Measurements from ENCODE around the gene GRIA1. TPM values are rescaled to one million over a fixed set of nuclear protein-coding genes. Genes with fewer than 3 reads are reported as not detected.

GRIA1 gene
- total RNA-seq, 3 donors from 2014 or later: 0.33 to 0.88 TPM; not detected in 1

DNA sequence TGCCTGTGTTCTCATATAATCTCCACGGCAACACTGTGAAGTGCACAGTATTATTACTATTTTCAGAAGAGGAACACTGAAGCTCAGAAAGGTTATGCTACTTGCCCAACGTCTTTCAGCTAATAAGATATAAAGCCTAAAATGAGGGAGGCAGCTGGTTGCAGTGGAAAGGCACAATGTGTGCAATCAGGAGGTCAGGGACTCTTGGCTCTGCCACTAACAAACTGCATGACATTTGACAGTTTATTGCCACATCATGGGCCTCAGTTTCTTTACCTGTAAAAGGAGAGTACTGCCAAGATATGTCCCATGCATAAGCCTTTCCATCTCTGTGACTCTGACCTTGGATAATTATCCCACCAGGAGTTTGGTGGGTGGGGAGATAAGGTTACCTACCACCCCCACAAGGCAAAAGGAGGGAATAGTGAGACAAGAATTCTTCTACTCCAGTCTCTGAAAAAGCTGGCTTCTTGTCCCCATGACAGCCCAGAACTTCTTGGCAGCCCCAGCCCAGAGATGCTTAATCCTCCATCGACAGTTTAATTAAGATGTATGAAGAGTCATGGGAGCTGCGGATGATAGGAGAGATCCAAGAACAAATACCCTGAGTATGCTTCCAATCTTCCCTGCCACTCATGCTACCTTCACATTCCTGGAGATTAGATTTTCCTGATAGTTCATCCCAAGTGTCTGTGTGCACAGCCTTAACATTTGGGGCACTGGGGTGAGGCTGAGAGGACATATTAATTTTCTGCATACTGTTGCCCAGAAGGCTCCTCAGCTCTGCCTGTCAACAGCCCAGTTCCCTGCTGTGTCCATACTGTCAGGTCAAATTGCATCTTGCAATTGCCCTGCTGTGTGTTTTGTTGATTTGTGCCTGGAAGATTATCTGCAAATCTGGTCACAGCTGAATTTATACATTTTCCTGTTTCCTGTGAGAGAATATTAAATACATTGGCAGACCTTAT lies 277.0 kb downstream of the GRIA1 start:
- Histone ChIP-seq H3K36me3 (no peaks in the 10 kb centered on the region), H3K4me3 (no peak overlapping the region), H3K4me1 (no peaks in the 10 kb centered on the region), H3K27me3 (no peaks in the 10 kb centered on the region), H3K27ac (no peak overlapping the region), H3K9me3 (no peaks in the 10 kb centered on the region)
- DNase-seq (ENCODE audit: low spot score in 2 of 2): no peak
- no peak for TF ChIP-seq POLR2A (IDR thresholded peaks at IDR 0.05)
- TF ChIP-seq, protein P1, sequence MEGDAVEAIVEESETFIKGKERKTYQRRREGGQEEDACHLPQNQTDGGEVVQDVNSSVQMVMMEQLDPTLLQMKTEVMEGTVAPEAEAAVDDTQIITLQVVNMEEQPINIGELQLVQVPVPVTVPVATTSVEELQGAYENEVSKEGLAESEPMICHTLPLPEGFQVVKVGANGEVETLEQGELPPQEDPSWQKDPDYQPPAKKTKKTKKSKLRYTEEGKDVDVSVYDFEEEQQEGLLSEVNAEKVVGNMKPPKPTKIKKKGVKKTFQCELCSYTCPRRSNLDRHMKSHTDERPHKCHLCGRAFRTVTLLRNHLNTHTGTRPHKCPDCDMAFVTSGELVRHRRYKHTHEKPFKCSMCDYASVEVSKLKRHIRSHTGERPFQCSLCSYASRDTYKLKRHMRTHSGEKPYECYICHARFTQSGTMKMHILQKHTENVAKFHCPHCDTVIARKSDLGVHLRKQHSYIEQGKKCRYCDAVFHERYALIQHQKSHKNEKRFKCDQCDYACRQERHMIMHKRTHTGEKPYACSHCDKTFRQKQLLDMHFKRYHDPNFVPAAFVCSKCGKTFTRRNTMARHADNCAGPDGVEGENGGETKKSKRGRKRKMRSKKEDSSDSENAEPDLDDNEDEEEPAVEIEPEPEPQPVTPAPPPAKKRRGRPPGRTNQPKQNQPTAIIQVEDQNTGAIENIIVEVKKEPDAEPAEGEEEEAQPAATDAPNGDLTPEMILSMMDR (IDR thresholded peaks at IDR 0.05): no peak
- intact Hi-C loops (cut with DNase I; ENCODE audit: low total_unique reads): loop anchor here (5.0 kb wide), 1 partner anchor 1495 kb away; no protein-coding TSS in a partner anchor

DNA sequence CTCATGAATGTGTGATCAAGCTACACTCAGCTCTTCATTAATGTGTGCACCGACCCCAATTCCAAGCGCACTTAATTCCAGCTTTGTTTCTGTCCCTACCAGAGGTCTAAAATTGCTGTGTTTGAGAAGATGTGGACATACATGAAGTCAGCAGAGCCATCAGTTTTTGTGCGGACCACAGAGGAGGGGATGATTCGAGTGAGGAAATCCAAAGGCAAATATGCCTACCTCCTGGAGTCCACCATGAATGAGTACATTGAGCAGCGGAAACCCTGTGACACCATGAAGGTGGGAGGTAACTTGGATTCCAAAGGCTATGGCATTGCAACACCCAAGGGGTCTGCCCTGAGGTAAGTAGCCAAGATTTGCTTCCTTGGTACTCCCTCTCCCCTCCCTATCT lies 279.6 kb downstream of the GRIA1 start:
- Histone ChIP-seq H3K27me3 (no peaks in the 10 kb centered on the region), H3K36me3 (no peaks in the 10 kb centered on the region)

DNA sequence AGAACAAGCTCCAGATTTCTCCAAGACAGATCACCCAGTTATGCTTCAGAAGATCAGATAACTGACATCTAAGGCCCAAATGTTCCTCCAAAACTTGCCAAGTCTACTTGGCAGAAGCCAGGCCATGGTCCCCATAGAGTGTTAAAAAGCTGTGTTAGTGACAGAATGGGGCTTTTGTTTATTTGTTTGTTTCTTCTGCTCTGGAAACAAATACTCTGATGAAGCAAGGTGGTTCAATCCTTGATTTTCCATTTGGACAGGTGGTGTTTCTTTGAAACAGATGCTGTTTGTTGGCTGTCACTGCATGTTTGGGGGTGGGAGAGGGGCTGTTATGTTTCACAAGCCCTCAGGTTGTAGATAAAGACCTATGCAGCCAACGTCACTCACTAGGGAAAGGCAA lies 284.2 kb downstream of the GRIA1 start:
- H3K9me3 ChIP-seq: no peaks in the 10 kb centered on the region
- no peaks in the 10 kb centered on the region for H3K36me3 ChIP-seq
- no peak for TF ChIP-seq POLR2AphosphoS5 (IDR thresholded peaks at IDR 0.05)
- TF ChIP-seq, protein P1 (IDR thresholded peaks at IDR 0.05): no peak
- TF ChIP-seq POLR2A (IDR thresholded peaks at IDR 0.05): no peak
- H3K4me3 ChIP-seq: no peak overlapping the region
- DNase-seq (ENCODE audit: low spot score in 2 of 2): no peak
- no peaks in the 10 kb centered on the region for H3K4me1 ChIP-seq
- no peaks in the 10 kb centered on the region for H3K27me3 ChIP-seq
- intact Hi-C loops (cut with DNase I; ENCODE audit: low total_unique reads): no loop called here
- no peak overlapping the region for H3K27ac ChIP-seq

More for the DNA sequence above, 279.6 kb downstream of the GRIA1 start:
- intact Hi-C loops (cut with DNase I; ENCODE audit: low total_unique reads): no loop called here
- TF ChIP-seq, protein P1 (IDR thresholded peaks at IDR 0.05): no peak
- TF ChIP-seq POLR2AphosphoS5 (IDR thresholded peaks at IDR 0.05): no peak
- TF ChIP-seq POLR2A (IDR thresholded peaks at IDR 0.05): no peak
- Histone ChIP-seq H3K27ac (no peak overlapping the region), H3K4me1 (no peaks in the 10 kb centered on the region), H3K9me3 (no peaks in the 10 kb centered on the region), H3K4me3 (no peak overlapping the region)
- DNase-seq (ENCODE audit: low spot score in 2 of 2): no peak

DNA sequence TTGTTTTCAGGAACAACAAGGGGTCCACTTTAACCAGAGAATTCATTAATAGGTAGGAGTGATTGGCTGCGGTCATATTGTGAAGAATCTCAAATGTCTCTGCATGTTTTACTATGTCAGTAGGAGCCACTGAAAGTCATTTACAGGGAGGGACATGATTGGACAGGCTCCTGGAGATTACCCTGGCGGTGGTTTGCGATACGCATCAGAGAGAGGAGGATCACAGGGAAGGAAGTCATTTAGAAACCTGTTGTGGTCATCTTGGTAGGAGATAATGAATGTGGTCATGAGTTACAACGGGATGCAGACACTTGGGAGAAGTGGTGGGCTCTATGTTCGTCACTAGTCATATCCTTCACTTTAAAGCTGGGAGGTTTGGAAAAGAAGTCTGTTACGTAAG lies 285.5 kb downstream of the GRIA1 start:
- Histone ChIP-seq H3K36me3 (no peaks in the 10 kb centered on the region), H3K27ac (no peak overlapping the region), H3K27me3 (no peaks in the 10 kb centered on the region), H3K4me1 (no peaks in the 10 kb centered on the region), H3K4me3 (no peak overlapping the region), H3K9me3 (no peaks in the 10 kb centered on the region)
- no peak for DNase-seq (ENCODE audit: low spot score in 2 of 2)
- no peak for TF ChIP-seq POLR2A (IDR thresholded peaks at IDR 0.05)
- no peak for TF ChIP-seq POLR2AphosphoS5 (IDR thresholded peaks at IDR 0.05)
- TF ChIP-seq, protein P1 (IDR thresholded peaks at IDR 0.05): no peak
- intact Hi-C loops (cut with DNase I; ENCODE audit: low total_unique reads): no loop called here

Measured in breast epithelium (tissue), 4 donors.